ENCODE results near the gene NES.

Gene NES

DNA sequence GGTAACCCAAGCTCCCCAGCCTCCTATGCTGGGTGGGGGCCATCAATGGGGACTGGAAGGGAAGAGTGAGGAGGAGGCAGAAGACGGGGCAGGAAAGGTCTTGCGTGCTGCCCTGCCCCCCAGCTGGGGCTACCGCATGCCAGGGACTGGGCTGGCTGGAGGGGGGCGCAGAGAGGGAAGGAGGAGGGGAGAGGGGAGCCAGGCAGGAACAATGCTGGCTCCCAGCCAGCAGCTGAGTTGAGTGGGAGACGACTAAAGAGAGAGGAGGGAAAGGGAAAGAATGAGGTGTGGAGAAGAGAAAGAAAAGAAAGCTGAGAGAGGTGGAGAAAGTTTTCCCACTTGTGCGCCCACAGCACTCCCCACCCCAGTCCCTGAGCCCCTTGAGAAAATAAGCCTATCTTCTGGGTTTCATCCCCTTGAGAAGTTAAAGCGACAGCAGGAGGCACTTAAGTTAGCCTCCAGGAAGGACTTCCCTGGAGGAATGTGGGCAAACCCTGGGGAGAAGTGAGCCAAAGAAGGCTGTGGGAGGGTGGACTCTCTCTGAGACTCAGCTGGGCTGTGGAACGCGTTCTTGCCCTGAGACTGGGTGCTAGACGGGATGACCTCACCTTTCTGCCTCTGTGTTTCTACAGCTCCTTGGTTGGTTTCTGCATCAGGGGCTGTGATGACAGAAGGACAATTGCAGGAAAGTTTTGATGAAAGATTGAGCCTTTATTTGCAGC, 12.9 kb upstream of the NES start:
- Histone ChIP-seq H3K9me2 (replicated peaks; ENCODE audit: insufficient read depth, low read length) (no peaks in the 10 kb centered on the region), H3K27me3 (replicated peaks; ENCODE audit: insufficient read depth, low read length) (peaks cover 69% of the 10 kb centered on the region), H4K20me1 (ENCODE audit: insufficient read depth, low read length) (no peaks in the 10 kb centered on the region), H3K4me3 (ENCODE audit: low read length) (no peak overlapping the region), H3F3A (ENCODE audit: insufficient read depth, low read length) (no peaks in the 10 kb centered on the region), H2AFZ (ENCODE audit: low read length) (no peak overlapping the region), H3K9ac (ENCODE audit: low read length) (no peak overlapping the region), H3K4me2 (ENCODE audit: low read depth, low read length) (peak overlapping the region; percentile 31; the same call in 1 of the 2 replicates), H3K4me1 (ENCODE audit: low read length) (no peaks in the 10 kb centered on the region), H3K9me3 (replicated peaks; ENCODE audit: insufficient read depth, low read length) (no peaks in the 10 kb centered on the region), H3K36me3 (replicated peaks; ENCODE audit: insufficient read depth, low read length) (no peaks in the 10 kb centered on the region), H3K27ac (ENCODE audit: low read length) (no peak overlapping the region), H3K79me2 (ENCODE audit: low read length) (no peaks in the 10 kb centered on the region)
- TF ChIP-seq, protein P1, sequence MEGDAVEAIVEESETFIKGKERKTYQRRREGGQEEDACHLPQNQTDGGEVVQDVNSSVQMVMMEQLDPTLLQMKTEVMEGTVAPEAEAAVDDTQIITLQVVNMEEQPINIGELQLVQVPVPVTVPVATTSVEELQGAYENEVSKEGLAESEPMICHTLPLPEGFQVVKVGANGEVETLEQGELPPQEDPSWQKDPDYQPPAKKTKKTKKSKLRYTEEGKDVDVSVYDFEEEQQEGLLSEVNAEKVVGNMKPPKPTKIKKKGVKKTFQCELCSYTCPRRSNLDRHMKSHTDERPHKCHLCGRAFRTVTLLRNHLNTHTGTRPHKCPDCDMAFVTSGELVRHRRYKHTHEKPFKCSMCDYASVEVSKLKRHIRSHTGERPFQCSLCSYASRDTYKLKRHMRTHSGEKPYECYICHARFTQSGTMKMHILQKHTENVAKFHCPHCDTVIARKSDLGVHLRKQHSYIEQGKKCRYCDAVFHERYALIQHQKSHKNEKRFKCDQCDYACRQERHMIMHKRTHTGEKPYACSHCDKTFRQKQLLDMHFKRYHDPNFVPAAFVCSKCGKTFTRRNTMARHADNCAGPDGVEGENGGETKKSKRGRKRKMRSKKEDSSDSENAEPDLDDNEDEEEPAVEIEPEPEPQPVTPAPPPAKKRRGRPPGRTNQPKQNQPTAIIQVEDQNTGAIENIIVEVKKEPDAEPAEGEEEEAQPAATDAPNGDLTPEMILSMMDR (IDR thresholded peaks at IDR 0.05; ENCODE audit: low read length), result no peak
- TF ChIP-seq EZH2phosphoT487 (IDR thresholded peaks at IDR 0.05; ENCODE audit: low read length), result no peak
- TF ChIP-seq EZH2 (optimal IDR thresholded peaks at IDR 0.05; ENCODE audit: low read depth, low read length), result no peak
- DNase-seq, result no peak

DNA sequence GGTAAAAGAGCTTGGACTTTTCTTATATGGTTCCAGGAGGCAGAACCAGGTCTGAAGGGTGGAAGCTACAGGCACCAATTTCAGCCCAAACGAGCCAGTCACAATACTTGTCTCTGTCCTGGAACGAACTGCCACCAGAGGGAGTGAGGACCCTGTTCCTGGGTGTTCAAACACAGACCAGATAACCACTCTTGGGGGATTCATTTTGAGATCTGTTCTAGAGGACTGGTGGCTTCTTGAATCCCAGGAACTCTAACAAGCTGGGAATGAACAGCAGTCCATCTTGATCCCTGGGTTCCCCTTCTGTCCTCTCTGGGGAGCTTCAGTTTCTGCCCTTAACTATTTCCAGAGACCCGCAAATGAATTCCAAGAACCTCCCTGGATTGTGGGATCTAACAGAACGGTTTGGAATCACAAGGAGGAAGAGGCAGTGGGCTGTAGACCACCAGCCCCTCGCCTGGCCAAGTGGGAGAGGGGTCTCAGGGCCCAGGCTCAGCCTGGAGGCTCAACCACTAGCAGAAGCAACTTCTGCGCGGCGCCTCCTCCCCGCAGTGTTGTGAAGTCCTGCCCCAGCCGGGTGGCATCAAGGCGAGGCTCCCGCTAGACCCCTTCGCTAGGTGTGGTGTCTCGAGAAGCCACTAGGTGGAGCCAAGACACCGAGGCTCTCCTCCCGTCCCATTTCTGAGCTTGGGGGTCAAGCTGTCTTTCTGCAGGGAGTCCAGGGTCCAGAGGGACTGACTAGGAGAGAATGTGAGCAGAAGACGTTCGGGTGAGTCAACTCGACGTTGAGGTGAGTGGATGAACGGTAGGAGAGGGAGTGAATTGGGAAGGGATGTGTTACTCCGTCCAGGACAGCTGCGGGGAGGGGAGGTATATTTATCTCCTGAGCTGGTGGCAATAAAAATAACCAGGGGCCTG, 12.1 kb upstream of the NES start:
- Histone ChIP-seq H3K9me3 (replicated peaks; ENCODE audit: insufficient read depth, low read length) (no peaks in the 10 kb centered on the region), H4K20me1 (ENCODE audit: insufficient read depth, low read length) (no peaks in the 10 kb centered on the region), H2AFZ (ENCODE audit: low read length) (peak overlapping the region; percentile 7), H3K36me3 (replicated peaks; ENCODE audit: insufficient read depth, low read length) (no peaks in the 10 kb centered on the region), H3K9me2 (replicated peaks; ENCODE audit: insufficient read depth, low read length) (no peaks in the 10 kb centered on the region), H3K27me3 (replicated peaks; ENCODE audit: insufficient read depth, low read length) (peaks cover 70% of the 10 kb centered on the region), H3K79me2 (ENCODE audit: low read length) (no peaks in the 10 kb centered on the region), H3K4me1 (ENCODE audit: low read length) (no peaks in the 10 kb centered on the region), H3F3A (ENCODE audit: insufficient read depth, low read length) (no peaks in the 10 kb centered on the region), H3K4me2 (ENCODE audit: low read depth, low read length) (peak overlapping the region; percentile 31; the same call in 1 of the 2 replicates), H3K27ac (ENCODE audit: low read length) (no peak overlapping the region), H3K9ac (ENCODE audit: low read length) (no peak overlapping the region), H3K4me3 (ENCODE audit: low read length) (0 out of 2 replicates have a peak overlapping the region, but pooled peaks have one; percentile 1)
- TF ChIP-seq, protein P1 (IDR thresholded peaks at IDR 0.05; ENCODE audit: low read length), result peak; percentile 97
- no peak for TF ChIP-seq EZH2 (optimal IDR thresholded peaks at IDR 0.05; ENCODE audit: low read depth, low read length)
- peak; percentile 87 for DNase-seq

DNA sequence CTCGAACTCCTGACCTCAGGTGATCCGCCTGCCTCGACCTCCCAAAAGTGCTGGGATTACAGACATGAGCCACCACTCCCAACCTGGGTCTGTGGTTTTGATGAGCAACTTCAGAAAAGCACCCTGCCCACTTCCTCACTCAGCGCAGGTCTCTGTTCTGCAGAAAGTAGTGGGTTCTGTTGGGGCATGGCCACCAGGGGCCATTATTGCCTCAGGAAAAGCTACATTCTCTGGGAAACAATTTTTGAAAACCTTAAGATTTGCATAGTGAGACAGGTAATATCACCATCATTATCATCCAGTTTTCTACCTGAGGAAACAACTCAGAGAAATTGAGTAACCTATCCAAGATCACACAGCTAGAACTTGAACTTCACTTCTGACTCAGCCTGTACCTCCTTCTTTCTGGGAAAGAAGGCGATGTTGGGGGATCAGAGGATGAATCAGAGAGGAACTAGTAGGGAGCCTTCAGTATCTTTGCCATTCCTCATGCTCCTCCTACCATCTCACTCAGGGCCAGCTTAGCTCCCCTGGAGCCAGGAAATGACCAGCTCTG, 7.1 kb upstream of the NES start:
- Histone ChIP-seq H3K27ac (ENCODE audit: low read length) (no peak overlapping the region), H4K20me1 (ENCODE audit: insufficient read depth, low read length) (no peaks in the 10 kb centered on the region), H3K79me2 (ENCODE audit: low read length) (no peaks in the 10 kb centered on the region), H3K4me1 (ENCODE audit: low read length) (no peaks in the 10 kb centered on the region), H3K4me3 (ENCODE audit: low read length) (no peak overlapping the region), H3F3A (ENCODE audit: insufficient read depth, low read length) (no peaks in the 10 kb centered on the region), H3K36me3 (replicated peaks; ENCODE audit: insufficient read depth, low read length) (no peaks in the 10 kb centered on the region), H2AFZ (ENCODE audit: low read length) (no peak overlapping the region), H3K27me3 (replicated peaks; ENCODE audit: insufficient read depth, low read length) (peaks cover 63% of the 10 kb centered on the region), H3K9me3 (replicated peaks; ENCODE audit: insufficient read depth, low read length) (no peaks in the 10 kb centered on the region), H3K4me2 (ENCODE audit: low read depth, low read length) (no peak overlapping the region), H3K9me2 (replicated peaks; ENCODE audit: insufficient read depth, low read length) (no peaks in the 10 kb centered on the region), H3K9ac (ENCODE audit: low read length) (no peak overlapping the region)
- TF ChIP-seq, protein P1 (IDR thresholded peaks at IDR 0.05; ENCODE audit: low read length), result peak; percentile 19; the same call in 1 of the 2 replicates
- no peak for TF ChIP-seq EZH2phosphoT487 (IDR thresholded peaks at IDR 0.05; ENCODE audit: low read length)
- DNase-seq, result no peak

All from MM.1S (cell line).